CD14-positive monocyte (primary cell): Measurements from ENCODE around the gene PHLDB2. TPM values are rescaled to one million over a fixed set of nuclear protein-coding genes. Genes with fewer than 3 reads are reported as not detected.

Experiments
- DNase-seq, 3 donors: peaks; one replicate each; pipeline ENCODE4 v3.0.0-alpha.2; 2011 to 2022
- H2AFZ ChIP-seq: 2 replicates; pipeline ENCODE4 v1.6.0; 2012; ENCODE audit warnings: mild to moderate bottlenecking, low read depth, low read length, inconsistent platforms; ENCODE audit not compliant: insufficient read depth, poor library complexity, severe bottlenecking
- H3K27ac ChIP-seq, 2 donors: 1 replicate in 1 of 2; 2 replicates in 1 of 2; pipeline ENCODE4 v1.5.1; 2012 to 2013; ENCODE audit warnings: low read length in 2 of 2, control low read depth in 1 of 2, inconsistent platforms in 1 of 2, low read depth in 1 of 2, mild to moderate bottlenecking in 1 of 2
- H3K27me3 ChIP-seq, 2 donors: one replicate each; pipeline versions ENCODE4 v1.6.0 to v1.6.1; 2011 to 2013; ENCODE audit warnings: low read length in 2 of 2; ENCODE audit not compliant: control insufficient read depth in 2 of 2, insufficient read depth in 2 of 2
- H3K36me3 ChIP-seq, 2 donors: replicated peaks in 1 of 2; 1 replicate in 1 of 2; 2 replicates in 1 of 2; pipeline versions ENCODE4 v1.5.1 to v1.6.1; 2012 to 2013; ENCODE audit warnings: low read length in 2 of 2, control low read depth in 1 of 2, inconsistent platforms in 1 of 2, mild to moderate bottlenecking in 1 of 2; ENCODE audit not compliant: insufficient read depth in 2 of 2, control insufficient read depth in 1 of 2
- H3K4me1 ChIP-seq, 2 donors: 1 replicate in 1 of 2; 2 replicates in 1 of 2; pipeline versions ENCODE4 v1.5.1 to v1.6.1; 2012 to 2013; ENCODE audit warnings: low read length in 2 of 2, control low read depth in 1 of 2, inconsistent platforms in 1 of 2, mild to moderate bottlenecking in 1 of 2, moderate library complexity in 1 of 2; ENCODE audit not compliant: insufficient read depth in 2 of 2, control insufficient read depth in 1 of 2
- H3K4me2 ChIP-seq: replicated peaks from 2 replicates; pipeline ENCODE3; 2012; ENCODE audit warnings: low read length, moderate library complexity, mild to moderate bottlenecking; ENCODE audit not compliant: poor library complexity, severe bottlenecking; ENCODE audit errors: extremely low read depth
- H3K4me3 ChIP-seq, 3 experiments: fragments of 200-600 bp in 1 of 3; sonication (generic) in 1 of 3; replicated peaks in 1 of 3; 1 replicate in 2 of 3; 2 replicates in 1 of 3; pipeline ENCODE4 v1.5.1; 2011 to 2013; ENCODE audit warnings: low read length in 3 of 3, mild to moderate bottlenecking in 3 of 3, control low read depth in 2 of 3, low read depth in 2 of 3, inconsistent platforms in 1 of 3, moderate library complexity in 1 of 3
- H3K79me2 ChIP-seq: 2 replicates; pipeline ENCODE4 v1.6.0; 2012; ENCODE audit warnings: mild to moderate bottlenecking, control low read depth, inconsistent platforms, low read length, moderate library complexity; ENCODE audit not compliant: insufficient read depth
- H3K9ac ChIP-seq: 2 replicates; pipeline ENCODE4 v1.6.0; 2017; ENCODE audit warnings: low read length, mild to moderate bottlenecking; ENCODE audit not compliant: insufficient read depth, poor library complexity, severe bottlenecking
- H3K9me3 ChIP-seq, 2 donors: replicated peaks in 1 of 2; 1 replicate in 1 of 2; 2 replicates in 1 of 2; pipeline versions ENCODE4 v1.5.1 to v1.6.1; 2012 to 2013; ENCODE audit warnings: low read length in 2 of 2, control low read depth in 1 of 2; ENCODE audit not compliant: control insufficient read depth in 1 of 2, insufficient read depth in 1 of 2
- H4K20me1 ChIP-seq: 2 replicates; pipeline ENCODE4 v1.6.0; 2012; ENCODE audit warnings: mild to moderate bottlenecking, low read length, control low read depth, moderate library complexity; ENCODE audit not compliant: insufficient read depth
- H3K27ac Mint-ChIP-seq, 7 donors: one replicate each; pipeline ENCODE4 v1.8.0; 2020; ENCODE audit warnings: mild to moderate bottlenecking in 7 of 7, mixed read lengths in 7 of 7, moderate library complexity in 6 of 7, inconsistent platforms in 2 of 7
- H3K27me3 Mint-ChIP-seq, 3 donors: one replicate each; pipeline ENCODE4 v1.8.0; 2021 to 2022; ENCODE audit warnings: low read depth in 3 of 3, mild to moderate bottlenecking in 3 of 3, mixed read lengths in 3 of 3, moderate library complexity in 3 of 3, inconsistent platforms in 1 of 3
- H3K36me3 Mint-ChIP-seq, 2 donors: one replicate each; pipeline ENCODE4 v1.8.0; 2020; ENCODE audit warnings: mixed read lengths in 2 of 2, inconsistent platforms in 1 of 2, mild to moderate bottlenecking in 1 of 2
- H3K4me1 Mint-ChIP-seq: one replicate; pipeline ENCODE4 v1.8.0; 2020; ENCODE audit warnings: mild to moderate bottlenecking, mixed read lengths
- H3K4me3 Mint-ChIP-seq, 2 donors: one replicate each; pipeline ENCODE4 v1.8.0; 2020; ENCODE audit warnings: mild to moderate bottlenecking in 2 of 2, mixed read lengths in 2 of 2, moderate library complexity in 1 of 2
- H3K9me3 Mint-ChIP-seq, 7 donors: one replicate each; pipeline ENCODE4 v1.8.0; 2020 to 2022; ENCODE audit warnings: mixed read lengths in 7 of 7, mild to moderate bottlenecking in 6 of 7, moderate library complexity in 6 of 7, inconsistent platforms in 2 of 7
- CTCF ChIP-seq: fragments of 200-600 bp; IDR thresholded peaks from one replicate; pipeline ENCODE4 v1.8.0; 2022; ENCODE audit warnings: antibody characterized with exemption, mild to moderate bottlenecking
- WGBS: methylation state at CpG from one replicate; pipeline ENCODE4 v1.1.5; 2013; ENCODE audit warnings: missing lambda C conversion rate; ENCODE audit not compliant: insufficient coverage; 5-methylcytosine and 5-hydroxymethylcytosine counted together
- intact Hi-C, 2 donors: fragments of 100-400 bp; cut with micrococcal nuclease; formaldehyde crosslinking; loops; one replicate each; pipeline versions ENCODE4 v1.15.0 to v1.15.1; 2023
- polyA plus RNA-seq, 3 donors: library from polyadenylated mRNA; depleted of rRNA in 1 of 3; unstranded in 2 of 3; stranded (reverse) in 1 of 3; fragments of 300-500 nt in 2 of 3; fragments of >200 nt in 1 of 3; fragmentation: Illumina TruSeq in 2 of 3; gene quantifications; 1 replicate in 2 of 3; 2 replicates in 1 of 3; pipeline ENCODE4 v1.2.3, GENCODE V29; 2012 to 2021

The PHLDB2 gene
- polyA plus RNA-seq, 3 donors, result 0.08 TPM; not detected in 2

GRCh38 chr3:111821891-111822290, 37.2 kb upstream of the PHLDB2 start:
- TF ChIP-seq CTCF, result no peak
- no peak overlapping the region for H3K4me3 Mint-ChIP-seq
- Histone ChIP-seq H2AFZ (no peak overlapping the region), H3K4me2 (no peak overlapping the region), H3K4me3 (no peak overlapping the region), H3K27ac (no peak overlapping the region), H3K36me3 (no peaks in the 10 kb centered on the region), H3K79me2 (no peaks in the 10 kb centered on the region), H3K27me3 (no peaks in the 10 kb centered on the region), H3K9me3 (peaks cover 0 to 22% of the 10 kb centered on the region in 2 donors), H3K4me1 (no peaks in the 10 kb centered on the region), H3K9ac (no peak overlapping the region), H4K20me1 (no peaks in the 10 kb centered on the region)
- intact Hi-C loops, result no loop called here
- H3K9me3 Mint-ChIP-seq, result peaks cover 5 to 35% (median 11%) of the 10 kb centered on the region in 7 donors
- no peak overlapping the region for H3K27ac Mint-ChIP-seq
- no peaks in the 10 kb centered on the region for H3K36me3 Mint-ChIP-seq
- H3K4me1 Mint-ChIP-seq, result no peaks in the 10 kb centered on the region
- DNase-seq, result no peak
- no peaks in the 10 kb centered on the region for H3K27me3 Mint-ChIP-seq

- Mint-ChIP-seq H3K4me1 (no peaks in the 10 kb centered on the region), H3K9me3 (peaks cover 4 to 35% (median 10%) of the 10 kb centered on the region in 7 donors), H3K27ac (no peak overlapping the region), H3K27me3 (no peaks in the 10 kb centered on the region), H3K36me3 (no peaks in the 10 kb centered on the region), H3K4me3 (no peak overlapping the region)
- no CpG with 5 or more reads among the region's 1 CpG for WGBS
- no peaks in the 10 kb centered on the region for H3K79me2 ChIP-seq
- peaks cover 0 to 22% of the 10 kb centered on the region in 2 donors for H3K9me3 ChIP-seq
- no peaks in the 10 kb centered on the region for H3K27me3 ChIP-seq
- DNase-seq, result no peak
- no peak for TF ChIP-seq CTCF
- H3K4me1 ChIP-seq, result no peaks in the 10 kb centered on the region
- H2AFZ ChIP-seq, result no peak overlapping the region
- H3K27ac ChIP-seq, result no peak overlapping the region
- H3K4me3 ChIP-seq, result no peak overlapping the region
- intact Hi-C loops, result no loop called here
- H3K4me2 ChIP-seq, result no peak overlapping the region
- no peak overlapping the region for H3K9ac ChIP-seq
- H3K36me3 ChIP-seq, result no peaks in the 10 kb centered on the region
- no peaks in the 10 kb centered on the region for H4K20me1 ChIP-seq
These were observed 36.3 kb upstream of the PHLDB2 start for GRCh38 chr3:111822804-111823203.
